ENCODE results near the gene KTN1.
A peak's percentile ranks its signal among the peaks of the same experiment; 100 is the strongest.

KTN1 gene

DNA sequence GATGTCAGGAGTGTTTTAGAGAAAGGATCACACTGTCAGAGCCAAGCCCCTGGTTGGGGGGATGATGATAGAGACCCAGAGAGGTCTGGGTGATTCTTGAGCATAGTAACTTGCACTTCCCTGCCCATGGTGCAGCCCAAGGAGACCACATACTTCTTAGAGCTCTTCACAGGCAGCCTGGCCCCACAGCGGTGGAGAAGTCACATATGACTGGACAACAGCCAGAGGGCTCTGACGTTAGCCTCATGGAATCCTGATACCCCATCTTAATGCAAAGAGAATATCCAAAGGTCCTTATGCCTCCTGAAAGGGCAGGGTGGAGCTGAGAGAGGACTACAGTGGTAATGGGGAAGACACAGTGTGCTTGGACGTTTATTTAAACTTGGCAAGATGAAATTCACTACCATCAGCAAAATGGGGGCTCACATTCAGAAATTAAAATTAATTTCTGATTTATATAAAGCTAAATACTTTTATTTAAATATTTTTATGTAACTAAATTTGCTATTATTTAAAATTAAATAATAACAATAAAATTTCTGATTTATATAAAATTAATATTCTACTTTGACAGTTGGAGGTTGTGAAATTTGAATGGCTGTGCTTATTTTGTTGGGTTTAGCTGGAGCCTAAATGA, 131.3 kb downstream of the KTN1 start:
- DNase-seq (ENCODE audit: low read depth), result peak; percentile 85

DNA sequence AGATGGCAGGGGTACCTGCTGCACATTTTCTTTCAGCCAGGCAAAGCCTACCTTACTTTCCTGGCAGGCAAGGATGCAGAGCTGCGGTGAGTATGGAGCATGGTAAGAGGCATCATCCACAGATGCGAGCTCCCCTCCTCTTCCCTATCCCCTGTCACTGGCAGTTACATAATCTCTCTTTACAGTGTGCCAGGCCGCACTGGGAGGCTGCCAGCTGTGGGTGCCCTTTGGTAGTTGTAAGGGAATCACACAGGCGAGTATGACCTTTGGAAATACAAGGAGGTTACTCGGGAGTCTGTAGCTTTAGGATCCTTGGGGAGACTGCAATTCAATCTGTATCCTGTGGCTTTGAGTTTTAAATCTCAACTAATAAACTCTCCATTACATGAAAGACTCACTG, 132.5 kb downstream of the KTN1 start:
- DNase-seq (ENCODE audit: low read depth), result no peak

DNA sequence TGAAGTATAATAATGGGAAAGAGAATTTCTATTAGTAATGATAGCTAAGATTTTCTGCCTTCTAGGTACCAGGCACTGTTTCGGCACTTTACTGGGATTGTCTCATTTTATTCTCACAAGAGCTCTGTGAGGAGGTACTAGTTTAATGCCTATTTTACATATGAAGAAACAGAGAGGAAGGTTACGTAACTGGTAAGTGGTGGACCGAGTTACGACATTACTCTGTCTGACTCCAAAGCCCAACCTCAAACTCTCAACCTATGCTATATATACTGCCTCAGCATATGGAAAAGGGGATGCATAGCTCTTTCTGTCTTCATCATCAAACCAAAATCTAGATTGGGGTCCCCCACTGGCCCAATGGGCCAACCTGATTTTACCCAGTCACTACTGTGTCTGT, 133.5 kb downstream of the KTN1 start:
- no peak for DNase-seq (ENCODE audit: low read depth)

DNA sequence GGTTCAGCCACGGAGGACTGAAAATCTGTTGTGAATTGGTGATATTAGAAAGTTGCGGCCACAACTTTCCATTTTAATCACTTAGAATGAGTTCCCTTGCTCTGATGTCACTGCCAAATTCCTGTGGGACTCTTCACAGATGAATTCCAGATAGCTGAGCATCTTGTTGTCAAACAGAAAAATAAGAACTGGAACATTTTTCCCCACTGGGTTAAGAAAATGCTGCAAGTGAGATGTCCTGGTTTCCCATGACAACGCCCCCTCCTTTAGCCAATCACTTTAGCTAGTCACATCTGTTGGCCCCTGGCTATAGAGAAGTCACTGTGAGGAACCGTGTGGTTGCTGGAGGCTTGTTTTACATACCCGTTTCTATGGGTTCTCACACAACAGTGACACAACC, 135.9 kb downstream of the KTN1 start:
- DNase-seq (ENCODE audit: low read depth), result peak; percentile 75

DNA sequence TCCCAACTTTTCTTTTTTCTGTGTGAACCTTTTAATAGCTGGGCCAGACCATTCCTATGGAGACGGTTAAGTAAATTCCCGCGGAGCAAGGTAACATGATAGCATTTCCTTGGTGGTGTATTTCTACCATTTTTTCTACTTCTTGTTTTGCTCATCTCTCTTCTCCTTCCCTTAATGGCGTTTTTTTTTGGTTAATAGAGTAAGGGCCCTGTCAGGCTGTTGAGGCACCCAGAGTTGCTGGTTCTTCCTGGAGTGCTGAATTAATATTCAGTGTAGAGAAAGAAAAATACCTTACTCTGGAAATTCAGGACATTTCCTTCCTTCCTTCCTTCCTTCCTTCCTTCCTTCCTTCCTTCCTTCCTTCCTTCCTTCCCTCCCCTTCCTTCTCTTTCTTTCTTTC, 137.6 kb downstream of the KTN1 start:
- DNase-seq (ENCODE audit: low read depth), result no peak

DNA sequence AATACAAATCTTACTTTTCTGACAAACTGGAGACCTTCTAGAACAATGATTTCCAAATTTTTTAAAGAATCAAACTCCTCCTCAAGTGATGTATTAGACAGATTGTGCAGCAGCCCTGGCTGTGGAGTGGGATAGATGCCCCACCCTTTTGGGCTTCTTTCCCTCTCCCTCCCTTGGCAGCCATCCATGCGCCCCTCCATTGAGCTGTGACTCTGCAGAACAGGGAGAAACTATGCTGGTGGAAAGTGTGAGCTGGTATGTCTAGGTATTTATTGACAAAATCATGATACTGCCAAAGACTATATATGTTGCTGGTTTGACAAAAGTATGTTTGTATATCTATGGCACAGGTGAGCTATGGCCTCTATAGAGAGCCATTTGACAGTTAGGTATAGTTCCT, 138.5 kb downstream of the KTN1 start:
- DNase-seq (ENCODE audit: low read depth), result no peak

DNA sequence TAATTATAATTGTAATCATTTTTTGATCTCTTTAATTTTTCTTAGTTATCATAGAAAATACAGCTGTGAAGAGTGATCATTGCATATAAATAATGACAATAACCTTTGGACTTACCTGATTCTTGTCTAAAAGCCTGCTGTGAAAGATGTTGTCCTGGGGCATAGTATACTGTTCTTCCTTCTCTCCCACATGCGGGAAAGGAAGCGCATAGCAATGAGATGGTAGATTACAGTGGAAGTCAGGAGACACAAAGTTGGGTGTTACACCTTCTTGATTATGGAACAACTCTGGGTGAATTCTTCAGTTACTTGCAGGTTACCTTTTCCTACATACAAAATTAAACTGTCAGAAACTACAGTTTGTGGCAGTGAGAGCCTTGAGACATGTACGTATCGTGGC, 140.8 kb downstream of the KTN1 start:
- DNase-seq (ENCODE audit: low read depth), result no peak

DNA sequence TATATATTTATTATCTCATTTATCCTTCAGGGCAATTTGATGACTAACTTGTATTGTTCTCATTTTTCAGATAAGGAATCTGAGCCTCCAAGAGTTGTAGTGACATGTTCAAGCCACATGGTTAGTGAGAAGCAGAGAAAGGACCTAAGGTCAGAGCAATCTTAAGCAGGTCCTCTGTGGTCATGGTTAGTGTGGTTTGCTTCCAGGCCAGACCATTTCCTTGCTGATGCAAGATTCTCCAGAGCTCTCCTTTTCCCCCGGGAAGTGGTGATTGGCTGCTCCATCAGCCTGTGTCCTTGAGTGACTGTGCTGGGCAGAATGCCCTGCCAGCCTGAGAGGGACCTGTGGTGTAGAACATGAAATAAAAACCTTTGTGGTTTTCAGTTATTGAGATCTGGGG, 141.3 kb downstream of the KTN1 start:
- peak; percentile 84 for DNase-seq (ENCODE audit: low read depth)

DNA sequence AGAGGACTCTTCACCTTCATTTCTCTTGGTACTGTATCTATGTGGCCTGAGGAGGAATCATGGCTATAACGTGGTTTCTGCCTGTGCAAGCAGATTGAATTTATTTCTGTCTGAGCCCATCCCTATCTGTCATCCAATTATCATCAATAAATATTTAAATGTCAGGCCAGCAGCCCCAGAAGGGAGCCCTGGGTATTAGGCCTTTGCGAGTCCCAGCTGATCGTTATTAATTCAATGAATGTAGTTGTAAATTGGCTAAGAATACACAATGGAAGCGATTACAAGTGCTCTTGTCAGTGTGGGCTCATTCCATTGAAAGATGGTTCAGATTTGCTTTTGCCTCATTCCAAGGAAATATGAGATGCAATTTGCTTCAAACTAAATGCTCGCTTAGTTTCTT, 142.0 kb downstream of the KTN1 start:
- DNase-seq (ENCODE audit: low read depth), result no peak

DNA sequence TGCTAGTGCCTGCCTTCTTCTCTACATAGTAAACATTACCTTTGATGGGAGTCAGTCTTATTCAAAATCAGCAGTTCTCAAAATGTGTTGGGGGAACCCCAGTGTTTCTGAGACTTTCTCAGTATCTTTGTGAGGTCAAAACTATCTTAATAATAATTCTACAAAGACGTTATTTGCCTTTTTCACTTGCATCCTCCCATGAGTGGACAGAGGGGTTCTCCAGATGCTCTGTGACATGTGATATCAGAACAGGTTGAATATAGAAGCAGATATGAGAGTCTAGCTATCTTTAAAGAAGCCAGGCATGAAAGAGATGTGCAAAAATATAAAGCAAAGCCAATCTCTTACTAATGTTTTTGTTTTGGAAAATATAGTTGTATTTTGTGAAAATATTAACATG, 144.7 kb downstream of the KTN1 start:
- DNase-seq (ENCODE audit: low read depth), result no peak

DNA sequence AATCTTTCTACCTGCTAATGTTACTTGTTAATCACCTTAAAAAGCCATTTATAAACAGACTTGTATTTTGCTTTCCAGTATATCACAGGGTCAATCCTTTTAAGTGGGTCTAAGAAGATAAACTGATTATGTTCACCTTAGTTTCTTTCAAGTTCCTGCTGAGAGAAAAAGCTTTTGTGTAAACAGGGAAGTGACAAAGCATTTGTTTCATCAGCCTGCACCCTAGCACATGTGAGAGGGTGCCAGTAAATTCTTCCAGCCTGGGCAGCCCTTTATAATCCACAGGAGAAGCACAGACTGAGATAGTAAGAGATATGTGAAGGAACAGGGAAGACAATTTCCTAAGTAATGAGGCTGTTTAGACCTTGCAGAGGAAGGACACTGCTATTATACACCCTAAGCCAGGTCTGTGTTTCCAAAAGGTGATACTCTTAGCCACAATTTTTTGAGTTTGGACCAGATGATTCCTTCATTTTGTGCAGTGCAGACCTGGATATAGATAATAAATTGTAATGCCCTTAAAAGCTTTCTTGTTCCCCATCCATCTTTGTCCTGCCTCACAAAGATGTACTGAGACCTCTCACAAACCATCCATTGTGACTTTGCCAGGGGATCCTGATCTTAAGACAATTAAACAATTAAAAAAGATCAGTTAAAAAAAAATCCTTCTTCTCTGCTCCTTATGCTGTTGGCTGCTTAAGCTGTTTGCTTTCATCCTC, 150.7 kb downstream of the KTN1 start:
- no peak for DNase-seq (ENCODE audit: low read depth)

DNA sequence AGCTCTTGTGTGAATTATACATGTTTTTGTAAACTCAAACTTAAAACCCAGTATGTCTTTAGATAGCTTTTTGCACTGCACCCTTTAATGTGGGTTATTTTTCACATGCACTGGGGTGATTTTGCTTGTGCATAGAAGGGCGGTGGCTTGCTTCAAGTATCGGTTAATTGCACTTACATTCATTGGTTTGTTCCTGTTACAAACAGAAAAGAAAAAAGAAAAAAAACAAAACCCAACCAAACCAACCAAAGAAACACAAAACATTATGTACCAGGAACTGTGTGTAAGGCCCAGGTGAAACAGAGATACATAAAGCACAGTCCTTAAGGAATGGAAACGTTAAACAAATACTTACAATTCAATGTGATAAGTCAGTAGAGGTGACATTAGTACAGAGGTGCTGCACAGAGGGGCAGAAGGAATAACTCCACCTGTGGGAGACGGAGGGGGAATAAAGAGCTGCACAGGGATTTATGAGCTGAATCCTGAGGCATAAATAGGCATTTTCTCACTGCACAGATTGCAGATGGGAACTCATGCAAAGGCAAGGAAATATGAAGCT, 151.4 kb downstream of the KTN1 start:
- no peak for DNase-seq (ENCODE audit: low read depth)

DNA sequence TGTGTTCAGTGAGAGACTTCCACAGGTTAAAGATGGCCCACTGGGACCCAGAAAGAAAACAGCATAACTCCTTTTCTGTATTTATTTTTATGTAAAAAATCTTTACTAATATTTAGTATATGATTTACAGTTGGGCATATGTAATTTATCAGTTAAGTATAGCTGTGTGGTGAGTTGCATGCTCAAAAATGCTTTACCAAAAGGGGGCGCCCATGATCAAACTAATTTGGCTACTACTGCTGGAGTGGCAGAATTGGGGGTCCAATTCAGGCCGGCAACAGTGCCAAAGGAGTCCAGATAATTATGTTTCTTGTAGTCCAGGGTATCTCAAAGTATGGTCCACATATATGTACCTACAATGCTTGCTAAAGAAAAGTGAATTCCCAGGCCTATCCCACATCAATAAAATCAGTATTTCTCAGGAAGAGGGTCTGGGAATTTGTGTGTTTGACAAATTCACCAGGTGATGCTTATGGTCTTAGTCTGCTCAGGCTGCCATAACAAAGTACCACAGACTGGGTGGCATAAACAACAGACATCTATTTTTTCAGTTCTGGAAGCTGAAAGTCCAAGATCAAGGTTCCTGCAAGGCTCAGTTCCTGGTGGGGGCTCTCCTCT, 152.0 kb downstream of the KTN1 start:
- DNase-seq (ENCODE audit: low read depth), result peak; percentile 40

DNA sequence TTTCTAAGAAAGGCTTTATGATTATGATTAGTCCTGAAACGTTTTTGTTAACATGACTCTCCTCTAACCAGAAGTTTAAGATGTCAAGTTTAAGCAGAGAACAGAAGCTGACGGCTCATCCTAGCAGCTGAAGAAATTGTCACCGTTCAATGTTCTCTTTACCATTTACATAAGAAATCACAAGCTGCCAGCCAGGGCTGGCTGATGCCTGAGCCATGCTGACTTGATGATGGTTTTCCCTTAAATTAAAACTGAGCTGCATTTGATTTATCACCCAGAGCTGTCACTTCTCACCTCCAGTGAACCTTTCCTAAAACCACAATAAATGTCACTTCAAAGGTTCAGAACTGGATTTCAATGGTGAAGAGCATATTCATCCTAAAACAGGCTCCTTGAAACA, 153.6 kb downstream of the KTN1 start:
- no peak for DNase-seq (ENCODE audit: low read depth)
